Astrocyte of the spinal cord (primary cell): ENCODE data around the gene BCAP31.
"Not testable (repeated sequence)": the region's sequence is repeated elsewhere in the genome, so short reads cannot be mapped to it uniquely, and the experiment has no call there.

Experiments
- DNase-seq: peaks from one replicate; pipeline ENCODE4 v3.0.0; 2011; ENCODE audit warnings: low read depth, low spot score
- H3K4me3 ChIP-seq: 2 replicates; pipeline ENCODE4 v1.5.1; 2011; ENCODE audit warnings: low read depth, mild to moderate bottlenecking, low read length, moderate library complexity
- in situ Hi-C: cut with HindIII; loops from 2 replicates; pipeline ENCODE4 v1.10.0; 2017; ENCODE audit warnings: low sequenced_read_pairs
- TF ChIP-seq, protein P1 (sequence below): IDR thresholded peaks from 2 replicates; pipeline ENCODE4 v1.5.1; 2012; ENCODE audit warnings: low read depth, mild to moderate bottlenecking, low read length, inconsistent platforms

Gene BCAP31

DNA sequence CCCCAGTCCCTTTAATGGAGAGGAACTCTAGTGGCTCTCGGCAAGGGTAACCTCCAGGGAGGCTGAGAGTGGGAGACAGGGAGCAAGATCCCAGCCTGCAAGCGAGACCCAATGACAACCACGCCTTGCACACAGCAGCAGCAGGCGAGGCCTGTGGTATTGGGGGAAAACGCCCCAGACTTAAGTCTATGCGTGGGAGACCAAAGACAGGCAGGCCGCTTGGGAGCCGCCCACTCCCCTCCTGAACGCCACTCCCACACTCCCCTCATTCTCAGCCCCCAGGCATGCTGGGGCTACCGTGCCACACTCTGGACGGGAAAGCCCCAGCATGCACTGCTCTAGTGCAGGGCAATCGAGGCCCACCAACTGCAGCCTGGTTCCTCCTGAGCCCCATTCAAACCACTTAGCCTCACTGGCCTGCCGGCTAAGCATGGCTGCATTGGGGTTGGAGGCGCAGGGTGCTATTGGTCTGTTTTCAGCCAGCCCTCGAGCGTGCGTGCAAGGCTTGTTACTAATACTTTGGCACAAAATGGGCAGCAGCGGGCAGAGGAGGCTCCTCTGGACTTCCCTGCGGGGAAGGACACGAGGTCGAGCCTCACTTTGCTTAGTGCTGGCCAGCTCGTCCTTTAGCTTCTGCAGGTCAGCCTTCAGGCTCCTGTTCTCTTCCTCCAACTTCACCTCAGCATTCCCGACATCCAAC lies 21.7 kb downstream of the BCAP31 start:
- in situ Hi-C loops: no loop called here
- TF ChIP-seq, protein P1, sequence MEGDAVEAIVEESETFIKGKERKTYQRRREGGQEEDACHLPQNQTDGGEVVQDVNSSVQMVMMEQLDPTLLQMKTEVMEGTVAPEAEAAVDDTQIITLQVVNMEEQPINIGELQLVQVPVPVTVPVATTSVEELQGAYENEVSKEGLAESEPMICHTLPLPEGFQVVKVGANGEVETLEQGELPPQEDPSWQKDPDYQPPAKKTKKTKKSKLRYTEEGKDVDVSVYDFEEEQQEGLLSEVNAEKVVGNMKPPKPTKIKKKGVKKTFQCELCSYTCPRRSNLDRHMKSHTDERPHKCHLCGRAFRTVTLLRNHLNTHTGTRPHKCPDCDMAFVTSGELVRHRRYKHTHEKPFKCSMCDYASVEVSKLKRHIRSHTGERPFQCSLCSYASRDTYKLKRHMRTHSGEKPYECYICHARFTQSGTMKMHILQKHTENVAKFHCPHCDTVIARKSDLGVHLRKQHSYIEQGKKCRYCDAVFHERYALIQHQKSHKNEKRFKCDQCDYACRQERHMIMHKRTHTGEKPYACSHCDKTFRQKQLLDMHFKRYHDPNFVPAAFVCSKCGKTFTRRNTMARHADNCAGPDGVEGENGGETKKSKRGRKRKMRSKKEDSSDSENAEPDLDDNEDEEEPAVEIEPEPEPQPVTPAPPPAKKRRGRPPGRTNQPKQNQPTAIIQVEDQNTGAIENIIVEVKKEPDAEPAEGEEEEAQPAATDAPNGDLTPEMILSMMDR: no peak
- DNase-seq: no peak
- H3K4me3 ChIP-seq: no peak overlapping the region

GRCh38 chrX:153701706-153702105 lies 22.5 kb downstream of the BCAP31 start:
- in situ Hi-C loops: no loop called here
- H3K4me3 ChIP-seq: no peak overlapping the region
- TF ChIP-seq, protein P1: no peak
- no peak for DNase-seq

- no peak overlapping the region for H3K4me3 ChIP-seq
- in situ Hi-C loops: no loop called here
- no peak for DNase-seq
- TF ChIP-seq, protein P1: no peak
Measured at GRCh38 chrX:153700967-153701366, 23.2 kb downstream of the BCAP31 start.

- DNase-seq: no peak
- H3K4me3 ChIP-seq: no peak overlapping the region
- in situ Hi-C loops: no loop called here
- TF ChIP-seq, protein P1: no peak
Measured at GRCh38 chrX:153700376-153700945, 23.7 kb downstream of the BCAP31 start.

GRCh38 chrX:153699784-153700371 lies 24.3 kb downstream of the BCAP31 start:
- DNase-seq, in situ Hi-C loops, H3K4me3 ChIP-seq: not testable (repeated sequence)

DNA sequence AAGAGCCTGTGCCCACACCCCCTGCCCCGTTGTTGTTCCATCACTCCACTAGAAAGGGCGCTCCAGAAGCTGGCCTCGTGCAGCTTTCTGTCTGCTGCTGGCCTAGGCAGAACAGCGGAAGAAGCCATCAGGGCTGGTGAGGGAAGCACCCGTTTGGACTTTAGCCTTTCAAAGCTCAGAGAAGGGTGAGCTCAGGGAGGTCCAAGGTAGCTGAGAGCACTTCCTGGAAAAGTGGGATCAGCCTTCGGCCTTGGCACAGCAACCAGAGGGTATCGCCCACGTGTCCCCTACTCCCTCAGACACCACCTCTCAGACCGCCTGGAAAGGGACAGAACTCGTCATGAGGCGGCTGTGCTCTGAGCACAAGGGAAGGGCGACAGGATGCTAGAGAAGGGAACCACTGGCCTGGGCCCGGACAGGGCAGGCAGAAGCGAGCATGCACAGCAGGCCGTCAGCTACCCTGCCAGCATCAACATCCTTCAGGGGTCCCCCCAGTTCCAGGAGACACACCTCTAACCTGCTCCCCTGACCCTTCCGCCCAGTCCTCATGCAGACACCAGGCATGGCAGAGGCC lies 24.9 kb downstream of the BCAP31 start:
- in situ Hi-C loops, DNase-seq, H3K4me3 ChIP-seq: not testable (repeated sequence)

DNA sequence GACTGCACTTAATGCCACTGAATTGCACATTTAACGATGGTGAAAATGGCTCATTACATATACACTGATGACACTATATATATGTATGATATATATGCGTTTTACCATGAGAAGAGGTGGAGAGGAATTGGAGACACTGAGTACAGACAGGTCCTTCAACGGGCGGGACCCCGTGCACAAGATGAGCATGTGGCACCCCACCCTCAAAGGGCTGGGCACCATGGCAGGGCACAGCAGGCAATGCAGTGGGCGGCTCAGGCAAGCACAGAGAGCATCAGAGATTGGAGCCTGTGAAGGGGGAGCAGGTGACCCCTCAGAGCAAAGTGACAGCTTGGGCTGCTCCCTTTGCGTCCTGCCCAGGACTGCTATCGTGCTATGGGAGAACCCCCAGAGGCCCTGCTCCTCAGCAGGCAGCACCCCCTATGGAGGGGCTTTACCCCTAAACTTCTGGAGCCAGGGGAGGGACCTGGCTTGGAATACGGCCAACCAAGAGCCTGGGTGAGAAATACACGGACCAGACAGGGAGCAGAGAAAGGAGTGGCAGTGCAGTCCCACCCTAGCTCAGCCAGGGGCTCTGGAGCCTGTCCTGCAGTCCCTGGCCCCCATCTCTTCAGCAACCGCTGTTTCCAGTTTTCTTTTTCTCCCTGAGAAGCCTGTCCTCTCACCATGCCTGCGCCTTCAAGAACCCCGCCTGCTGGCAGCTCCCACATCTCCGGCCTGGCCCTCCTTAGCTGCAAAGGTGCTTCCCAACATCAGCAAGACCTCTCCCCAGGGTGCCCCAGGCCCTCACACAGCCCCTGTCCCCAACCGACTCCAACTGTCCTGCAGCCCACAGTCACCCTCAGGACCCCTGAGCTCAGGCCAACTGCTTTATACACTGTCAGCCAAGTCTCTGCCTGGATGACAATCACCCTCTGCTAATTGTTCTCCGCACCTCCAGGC lies 26.0 kb downstream of the BCAP31 start:
- TF ChIP-seq, protein P1: no peak
- no peak overlapping the region for H3K4me3 ChIP-seq
- no peak for DNase-seq
- in situ Hi-C loops: no loop called here

DNA sequence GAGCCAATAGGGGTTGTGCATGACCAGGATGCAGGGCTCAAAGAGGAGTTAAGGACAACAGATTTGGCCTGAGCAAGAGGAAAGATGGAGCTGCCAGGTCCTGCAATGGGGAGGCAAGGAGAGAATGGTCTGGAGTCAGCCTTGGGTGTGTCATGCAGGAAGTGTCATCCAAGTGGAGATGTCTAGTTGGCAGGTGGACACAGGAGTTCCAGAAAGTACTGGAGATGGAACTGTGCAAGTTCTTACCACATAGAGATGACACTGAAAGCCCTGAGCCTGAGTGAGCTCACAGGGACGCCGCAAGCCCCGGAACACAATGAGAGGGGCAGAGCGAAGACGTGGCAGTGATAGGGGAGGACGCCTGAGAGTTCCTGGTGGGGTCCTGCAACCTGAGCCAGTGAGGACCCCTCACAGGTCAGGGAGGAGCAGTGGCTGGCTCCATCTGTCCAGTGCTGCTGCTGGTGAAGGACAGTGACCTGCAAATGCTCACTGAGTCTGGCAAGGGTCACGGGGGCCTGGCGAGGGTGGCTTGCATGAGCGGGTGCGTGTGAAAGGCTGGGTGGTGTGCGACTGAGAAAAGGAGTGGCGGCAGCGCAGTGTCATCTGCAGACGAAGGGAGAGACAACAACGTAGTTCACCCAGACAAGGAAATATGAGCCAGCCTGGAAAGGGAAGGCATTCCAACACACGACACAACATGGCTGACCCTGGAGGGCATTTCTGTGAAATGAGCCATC lies 27.0 kb downstream of the BCAP31 start:
- in situ Hi-C loops, DNase-seq, H3K4me3 ChIP-seq: not testable (repeated sequence)

DNA sequence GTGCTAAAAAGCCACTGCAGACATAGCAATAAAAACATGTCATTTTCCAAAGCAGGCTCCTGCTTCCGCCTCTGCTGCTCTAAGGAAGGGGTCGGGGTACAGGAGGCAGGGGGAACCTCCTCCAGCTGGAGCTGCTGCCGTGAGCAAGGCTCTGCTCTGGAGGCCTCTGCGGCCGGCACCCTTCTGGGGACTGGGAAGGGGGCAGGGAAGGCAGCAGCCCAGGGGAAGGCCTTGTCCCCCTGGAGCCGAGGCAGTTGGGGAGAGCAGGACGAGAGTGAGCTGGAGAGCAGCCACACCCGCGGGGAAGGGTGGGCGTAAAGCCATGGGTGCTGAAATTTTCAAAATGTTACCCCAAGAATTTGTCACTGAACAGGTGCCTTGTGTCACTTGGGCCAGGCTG lies 27.6 kb downstream of the BCAP31 start:
- H3K4me3 ChIP-seq, DNase-seq, in situ Hi-C loops: not testable (repeated sequence)
